Measurements from ENCODE around the gene ZNF530. TPM values are rescaled to one million over a fixed set of nuclear protein-coding genes. Genes with fewer than 3 reads are reported as not detected.

The ZNF530 gene
- total and polyA plus RNA-seq, 9 of the 15 experiments (the other 6 are each of a cell fraction or from before 2014, with no cell fraction given) = 0.28 to 5.9 (median 4.0) TPM

DNA sequence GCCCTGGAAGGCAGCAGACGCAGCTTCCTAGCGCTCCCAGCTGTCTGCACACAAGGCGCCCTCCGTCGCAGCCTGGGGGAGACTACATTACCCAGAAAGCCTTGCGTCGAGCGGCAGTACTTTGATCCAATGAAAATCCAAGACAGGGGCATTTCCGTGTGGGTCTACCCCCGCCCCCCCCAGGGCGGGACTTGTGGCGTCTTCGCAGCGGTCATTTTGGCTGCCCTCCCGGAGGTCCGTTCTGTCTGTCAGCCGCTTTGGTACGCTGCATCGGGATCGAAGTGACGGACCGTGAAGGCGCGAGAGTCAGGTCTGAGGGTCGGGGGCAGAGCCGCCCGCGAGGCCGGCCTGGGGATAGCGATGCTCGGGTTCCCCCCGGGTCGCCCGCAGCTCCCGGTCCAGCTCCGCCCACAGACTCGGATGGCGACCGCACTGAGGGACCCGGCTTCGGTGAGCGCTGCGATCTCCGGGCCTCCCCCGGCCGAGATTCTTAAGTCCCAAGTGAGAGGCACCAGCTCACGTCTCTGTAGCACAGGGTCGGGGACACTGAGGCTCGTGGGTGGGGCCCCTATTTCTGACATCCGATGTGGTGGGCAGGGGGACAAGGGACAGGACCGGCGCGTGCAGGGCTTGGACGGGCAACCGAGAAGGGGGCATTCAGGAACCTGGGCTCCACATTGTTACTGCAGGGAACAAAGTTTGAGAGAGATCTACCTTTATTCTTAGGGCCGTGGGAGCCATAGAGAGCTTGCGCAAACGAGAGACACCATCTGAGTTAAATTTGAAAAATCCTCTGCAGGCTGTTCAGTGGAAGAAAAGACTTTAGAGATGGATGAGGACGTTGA, 33.5 kb downstream of the ZNF530 start, which contains the start of gene ZNF211 (continued):
- TF ChIP-seq SP2 (IDR thresholded peaks at IDR 0.05; ENCODE audit: extremely low read depth, low read depth, low read length, poor library complexity, severe bottlenecking) (peak; percentile 74), POU5F1 (IDR thresholded peaks at IDR 0.05; ENCODE audit: borderline replicate concordance, low read depth, low read length, partially characterized antibody) (no peak), JUND (IDR thresholded peaks at IDR 0.05; ENCODE audit: borderline replicate concordance, low read depth, low read length) (peak; percentile 45; the same call in 1 of the 2 replicates), JUND (tag; IDR thresholded peaks at IDR 0.05; ENCODE audit: borderline replicate concordance, low read depth, low read length) (no peak), CTBP1 (IDR thresholded peaks at IDR 0.05; ENCODE audit: borderline replicate concordance) (peak; percentile 34; the same call in 1 of the 2 replicates), GABPA (tag; conservative IDR thresholded peaks at IDR 0.05; ENCODE audit: low read depth) (peak; percentile 94), TCF15 (CRISPR knock-in tag; IDR thresholded peaks at IDR 0.05) (no peak), CXXC5 (CRISPR knock-in tag; IDR thresholded peaks at IDR 0.05) (peak; percentile 84), ELF1 (tag; IDR thresholded peaks at IDR 0.05) (peak; percentile 87), TRIM25 (IDR thresholded peaks at IDR 0.05; ENCODE audit: borderline replicate concordance) (no peak), NFYB (IDR thresholded peaks at IDR 0.05; ENCODE audit: extremely low read depth, insufficient read length) (peak; percentile 70)
- TF ChIP-seq, protein P1, sequence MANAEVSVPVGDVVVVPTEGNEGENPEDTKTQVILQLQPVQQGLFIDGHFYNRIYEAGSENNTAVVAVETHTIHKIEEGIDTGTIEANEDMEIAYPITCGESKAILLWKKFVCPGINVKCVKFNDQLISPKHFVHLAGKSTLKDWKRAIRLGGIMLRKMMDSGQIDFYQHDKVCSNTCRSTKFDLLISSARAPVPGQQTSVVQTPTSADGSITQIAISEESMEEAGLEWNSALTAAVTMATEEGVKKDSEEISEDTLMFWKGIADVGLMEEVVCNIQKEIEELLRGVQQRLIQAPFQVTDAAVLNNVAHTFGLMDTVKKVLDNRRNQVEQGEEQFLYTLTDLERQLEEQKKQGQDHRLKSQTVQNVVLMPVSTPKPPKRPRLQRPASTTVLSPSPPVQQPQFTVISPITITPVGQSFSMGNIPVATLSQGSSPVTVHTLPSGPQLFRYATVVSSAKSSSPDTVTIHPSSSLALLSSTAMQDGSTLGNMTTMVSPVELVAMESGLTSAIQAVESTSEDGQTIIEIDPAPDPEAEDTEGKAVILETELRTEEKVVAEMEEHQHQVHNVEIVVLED (CRISPR knock-in tag; IDR thresholded peaks at IDR 0.05) = 0 out of 2 replicates have a peak, but pooled peaks have one; percentile 19

Data from K562 (cell line).